ENCODE results near the gene PRKX.

PRKX gene

DNA sequence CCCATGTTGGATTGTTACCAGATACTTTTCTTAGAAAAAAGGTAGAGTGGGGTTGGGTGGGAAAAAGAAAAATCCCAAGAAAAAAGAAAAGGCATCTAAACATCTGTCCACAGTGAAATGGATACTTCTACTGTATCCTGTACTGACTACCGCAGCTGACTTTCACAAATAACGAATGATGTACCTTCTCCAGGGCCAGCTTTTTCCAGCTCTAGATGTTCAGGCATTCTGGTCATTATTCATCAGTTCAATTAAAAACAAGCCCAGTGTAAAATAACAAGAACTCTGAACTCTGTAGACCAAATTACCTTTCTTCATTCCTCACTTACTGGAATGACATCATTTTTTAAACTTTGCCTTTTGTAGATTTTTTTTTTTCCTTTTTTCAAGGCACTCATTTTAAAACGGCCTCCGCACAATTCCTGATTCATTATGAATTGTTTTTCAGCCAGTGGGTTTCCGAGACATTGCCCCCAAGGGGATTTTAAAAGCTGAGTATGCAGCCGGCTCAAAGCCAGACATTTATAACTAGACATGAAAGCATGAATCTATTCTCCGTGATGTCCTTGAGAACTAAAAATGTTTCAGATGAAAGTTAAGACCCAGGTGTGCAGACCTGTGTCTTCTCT lies 113.5 kb downstream of the PRKX start:
- no peak overlapping the region for H3K4me3 ChIP-seq (ENCODE audit: low read depth, low read length)

DNA sequence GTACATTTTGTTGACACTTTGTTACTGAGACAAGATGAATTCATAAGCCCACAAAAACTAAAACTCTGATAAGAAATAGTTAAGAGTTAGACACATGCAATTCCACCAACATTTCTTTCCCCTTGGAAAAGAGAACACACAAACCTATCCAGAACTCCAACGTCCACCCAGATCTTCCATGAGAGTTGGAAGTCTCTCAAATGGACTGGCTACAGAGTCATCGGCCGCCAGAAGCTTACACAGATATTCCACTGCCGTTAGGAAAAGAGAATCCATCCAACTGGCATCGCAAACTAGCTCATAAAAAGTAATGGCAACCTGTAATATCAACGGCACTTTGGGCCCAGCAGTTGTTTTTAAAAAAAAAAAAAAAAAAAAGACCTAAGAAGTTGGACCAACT lies 114.7 kb downstream of the PRKX start:
- H3K4me3 ChIP-seq (ENCODE audit: low read depth, low read length): no peak overlapping the region
- TF ChIP-seq, protein P1, sequence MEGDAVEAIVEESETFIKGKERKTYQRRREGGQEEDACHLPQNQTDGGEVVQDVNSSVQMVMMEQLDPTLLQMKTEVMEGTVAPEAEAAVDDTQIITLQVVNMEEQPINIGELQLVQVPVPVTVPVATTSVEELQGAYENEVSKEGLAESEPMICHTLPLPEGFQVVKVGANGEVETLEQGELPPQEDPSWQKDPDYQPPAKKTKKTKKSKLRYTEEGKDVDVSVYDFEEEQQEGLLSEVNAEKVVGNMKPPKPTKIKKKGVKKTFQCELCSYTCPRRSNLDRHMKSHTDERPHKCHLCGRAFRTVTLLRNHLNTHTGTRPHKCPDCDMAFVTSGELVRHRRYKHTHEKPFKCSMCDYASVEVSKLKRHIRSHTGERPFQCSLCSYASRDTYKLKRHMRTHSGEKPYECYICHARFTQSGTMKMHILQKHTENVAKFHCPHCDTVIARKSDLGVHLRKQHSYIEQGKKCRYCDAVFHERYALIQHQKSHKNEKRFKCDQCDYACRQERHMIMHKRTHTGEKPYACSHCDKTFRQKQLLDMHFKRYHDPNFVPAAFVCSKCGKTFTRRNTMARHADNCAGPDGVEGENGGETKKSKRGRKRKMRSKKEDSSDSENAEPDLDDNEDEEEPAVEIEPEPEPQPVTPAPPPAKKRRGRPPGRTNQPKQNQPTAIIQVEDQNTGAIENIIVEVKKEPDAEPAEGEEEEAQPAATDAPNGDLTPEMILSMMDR (IDR thresholded peaks at IDR 0.05; ENCODE audit: borderline replicate concordance, insufficient read depth, low read depth, low read length): no peak

More for the DNA sequence above, 113.5 kb downstream of the PRKX start:
- TF ChIP-seq, protein P1 (IDR thresholded peaks at IDR 0.05; ENCODE audit: borderline replicate concordance, insufficient read depth, low read depth, low read length): no peak

DNA sequence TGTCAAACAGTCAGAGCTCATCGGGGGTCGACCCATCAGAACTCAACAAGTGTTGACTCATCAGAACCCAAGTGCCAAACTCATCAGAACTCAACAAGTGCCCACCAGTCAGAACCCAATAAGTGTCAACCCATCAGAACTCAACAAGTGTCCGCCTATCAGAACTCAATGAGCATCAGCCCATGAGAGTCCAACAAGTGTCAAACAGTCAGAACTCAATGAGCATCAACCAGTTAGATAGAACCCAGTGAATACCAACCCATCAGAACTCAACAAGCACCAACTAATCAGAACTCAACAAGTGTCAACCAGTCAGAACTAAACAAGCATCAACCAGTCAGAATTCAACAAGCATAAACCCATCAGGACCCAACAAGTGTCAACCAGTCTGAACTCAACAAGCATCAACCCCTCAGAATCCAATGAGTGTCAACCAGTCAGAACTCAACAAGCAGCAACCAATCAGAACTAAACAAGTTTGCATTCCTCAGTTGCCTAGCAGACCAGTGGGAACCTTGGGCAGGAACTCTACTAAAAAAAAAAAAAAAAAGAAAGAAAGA lies 115.3 kb downstream of the PRKX start:
- no peak overlapping the region for H3K4me3 ChIP-seq (ENCODE audit: low read depth, low read length)
- TF ChIP-seq, protein P1 (IDR thresholded peaks at IDR 0.05; ENCODE audit: borderline replicate concordance, insufficient read depth, low read depth, low read length): no peak

DNA sequence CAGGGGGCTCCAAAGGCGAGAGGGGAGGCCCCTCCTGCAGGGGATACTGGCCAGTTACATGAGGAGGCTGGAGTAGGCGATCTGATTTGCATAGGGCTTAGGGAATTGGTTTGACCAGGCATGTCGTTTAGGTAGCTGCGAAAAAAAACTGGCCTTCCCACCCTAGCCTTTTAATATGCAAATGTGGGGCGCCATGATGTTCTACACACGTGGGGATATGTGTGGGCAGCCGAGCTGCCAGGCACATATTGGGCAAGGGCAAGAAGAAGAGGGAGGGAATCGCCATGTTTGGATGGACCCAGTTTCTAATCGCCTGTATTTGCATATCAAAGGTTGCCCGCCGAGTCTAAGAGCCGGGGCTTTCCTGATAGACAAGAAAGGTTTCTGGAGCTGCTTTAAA lies 121.3 kb downstream of the PRKX start:
- TF ChIP-seq, protein P1 (IDR thresholded peaks at IDR 0.05; ENCODE audit: borderline replicate concordance, insufficient read depth, low read depth, low read length): no peak
- H3K4me3 ChIP-seq (ENCODE audit: low read depth, low read length): no peak overlapping the region

DNA sequence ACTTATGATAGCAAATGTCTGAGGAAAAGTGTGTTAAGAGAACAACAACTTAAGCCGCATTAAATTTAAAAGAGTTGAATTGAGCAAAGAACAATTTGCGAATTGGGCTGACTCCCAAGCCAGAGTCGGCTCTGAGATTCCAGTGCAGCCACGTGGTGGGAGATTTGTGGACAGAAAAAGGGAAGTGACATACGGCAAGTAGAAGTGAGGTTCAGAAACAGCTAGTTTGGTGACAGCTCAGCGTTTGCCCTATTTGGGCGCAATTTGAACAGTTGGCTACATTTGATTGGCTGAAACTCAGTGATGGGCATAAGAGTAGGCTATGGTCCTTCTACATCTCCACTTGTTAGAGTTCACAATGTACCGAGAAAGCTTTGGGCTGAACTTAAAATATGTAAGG lies 124.0 kb downstream of the PRKX start:
- TF ChIP-seq, protein P1 (IDR thresholded peaks at IDR 0.05; ENCODE audit: borderline replicate concordance, insufficient read depth, low read depth, low read length): no peak
- H3K4me3 ChIP-seq (ENCODE audit: low read depth, low read length): no peak overlapping the region

DNA sequence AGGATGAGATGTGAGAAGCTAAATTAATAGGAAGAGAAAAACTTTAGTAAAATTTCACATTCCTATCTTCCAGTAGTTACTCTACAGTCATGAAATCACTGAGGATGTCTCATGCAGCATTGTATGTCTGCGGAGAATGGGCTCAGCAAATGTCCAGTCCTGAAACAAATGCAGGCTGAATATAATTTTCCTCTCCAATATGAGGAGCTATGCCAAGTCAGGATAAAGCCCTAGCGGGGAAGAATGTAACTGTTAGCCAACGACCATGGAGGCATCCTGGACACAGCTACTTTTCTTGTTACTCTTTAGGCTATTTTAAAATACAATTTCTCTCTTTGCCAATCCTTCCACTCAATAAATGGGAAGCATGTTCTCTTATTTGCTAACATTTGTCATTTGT lies 127.7 kb downstream of the PRKX start:
- TF ChIP-seq, protein P1 (IDR thresholded peaks at IDR 0.05; ENCODE audit: borderline replicate concordance, insufficient read depth, low read depth, low read length): no peak

DNA sequence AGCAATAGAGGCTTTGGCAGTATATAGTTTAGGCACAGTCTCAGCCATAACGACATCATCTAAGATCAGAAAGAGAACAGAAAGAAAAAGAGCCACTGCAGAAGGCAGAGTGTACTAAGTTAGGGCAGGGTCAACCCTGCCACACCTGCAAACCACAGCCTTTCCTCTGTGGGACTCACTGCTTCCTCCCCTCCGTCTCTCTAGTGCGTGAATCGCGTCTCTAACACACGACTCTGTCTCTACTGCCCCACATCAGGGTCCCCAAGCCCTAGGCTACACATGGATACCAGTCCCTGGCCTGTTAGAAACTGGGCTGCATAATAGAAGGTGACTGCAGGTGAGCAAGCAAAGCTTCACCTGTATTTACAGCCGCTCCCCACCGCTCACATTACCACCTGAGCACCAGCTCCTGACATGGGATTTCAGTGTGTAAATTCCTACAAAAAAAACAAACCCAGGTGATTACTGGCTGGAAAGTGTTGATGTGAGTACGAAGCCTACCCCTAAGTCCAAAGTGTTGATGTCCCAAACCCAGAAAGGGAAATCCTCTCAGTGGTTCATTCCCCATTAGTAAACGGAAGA lies 128.9 kb downstream of the PRKX start:
- TF ChIP-seq, protein P1 (IDR thresholded peaks at IDR 0.05; ENCODE audit: borderline replicate concordance, insufficient read depth, low read depth, low read length): no peak
- H3K4me3 ChIP-seq (ENCODE audit: low read depth, low read length): no peak overlapping the region

More for the DNA sequence above, 127.7 kb downstream of the PRKX start:
- H3K4me3 ChIP-seq (ENCODE audit: low read depth, low read length): no peak overlapping the region

Measured in GM12875 (cell line).